Suppressor macrophage treated with lipopolysaccharide for 4 hours (primary cell): ENCODE data around the gene TTC23L.

Experiments
- DNase-seq: peaks from one replicate; pipeline ENCODE4 v3.0.0-alpha.2; 2020

TTC23L gene

DNA sequence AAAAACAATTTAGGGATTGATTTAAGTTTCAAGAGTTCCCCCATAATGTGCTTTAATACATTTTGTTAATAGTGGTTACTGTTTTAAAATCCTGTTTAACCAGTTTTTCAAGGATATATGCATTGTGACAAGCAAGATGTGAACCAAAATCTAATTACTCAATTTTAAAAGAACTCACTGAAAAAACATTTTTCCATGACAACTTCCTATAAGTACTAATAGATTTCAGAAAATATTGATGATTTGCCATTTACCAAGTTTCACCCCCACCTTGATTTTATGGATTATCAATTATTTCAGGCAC is 85.5 kb downstream of the TTC23L start:
- DNase-seq, result no peak

DNA sequence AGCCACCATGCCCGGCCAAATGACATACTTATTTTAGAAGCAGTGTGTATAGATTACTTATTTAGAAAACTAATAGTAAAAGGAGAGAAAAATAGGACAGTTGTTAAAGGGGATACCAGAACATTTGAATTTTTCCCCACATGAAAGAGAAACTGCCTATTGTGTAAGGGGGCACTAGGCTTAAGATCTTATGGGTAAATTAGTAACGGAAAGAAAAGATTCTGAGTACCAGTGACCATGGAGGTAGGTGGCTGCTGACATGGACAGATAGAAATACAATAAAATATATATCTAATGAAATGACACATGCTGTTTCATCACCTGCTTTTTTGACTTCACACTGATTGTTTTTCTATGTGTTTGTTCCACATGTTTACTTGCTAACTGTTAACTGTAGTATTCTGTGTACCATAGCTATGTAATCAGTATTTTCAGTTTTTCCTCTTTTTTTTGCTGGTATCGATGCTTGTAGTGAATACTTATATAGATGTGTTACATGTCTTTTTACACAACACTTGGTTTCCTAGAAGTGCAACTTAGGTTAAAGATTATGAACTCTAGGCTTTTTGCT is 87.4 kb downstream of the TTC23L start:
- no peak for DNase-seq

DNA sequence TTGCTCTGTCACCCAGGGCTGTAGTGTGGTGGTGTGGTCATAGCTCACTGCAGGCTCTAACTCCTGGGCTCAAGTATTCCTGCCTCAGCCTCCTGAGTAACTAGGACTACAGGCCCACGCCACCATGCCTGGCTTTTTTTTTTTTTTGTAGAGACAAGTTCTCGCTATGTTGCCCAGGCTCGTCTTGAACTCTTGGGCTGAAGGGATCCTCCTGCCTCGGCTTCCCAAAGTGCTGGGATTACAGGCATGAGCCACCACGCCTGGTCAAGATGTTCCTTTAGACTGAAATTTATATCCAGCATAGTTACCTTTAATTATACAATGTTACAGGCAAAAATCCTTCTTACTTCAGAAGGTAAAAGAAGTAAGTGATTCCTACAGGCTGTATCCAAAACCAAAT is 88.8 kb downstream of the TTC23L start:
- no peak for DNase-seq

DNA sequence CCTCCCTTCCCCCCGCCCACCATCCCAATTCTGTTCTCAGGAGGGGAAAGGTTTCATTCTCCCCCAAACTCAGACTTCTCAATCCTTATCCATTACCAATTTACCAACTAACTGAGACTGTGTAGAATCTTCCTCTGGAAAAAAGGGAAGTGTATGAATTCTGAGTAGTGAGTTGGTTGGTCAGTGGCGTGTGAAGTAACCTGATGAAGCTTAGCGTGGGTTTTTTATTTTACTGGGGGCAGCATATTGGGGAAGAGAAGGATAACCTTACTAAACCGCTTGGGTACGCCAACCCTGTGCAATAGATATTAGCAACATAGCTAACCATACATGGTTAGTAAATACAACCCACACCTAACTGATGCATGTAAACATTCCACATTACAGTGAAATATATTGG is 89.3 kb downstream of the TTC23L start:
- peak; percentile 30 for DNase-seq

DNA sequence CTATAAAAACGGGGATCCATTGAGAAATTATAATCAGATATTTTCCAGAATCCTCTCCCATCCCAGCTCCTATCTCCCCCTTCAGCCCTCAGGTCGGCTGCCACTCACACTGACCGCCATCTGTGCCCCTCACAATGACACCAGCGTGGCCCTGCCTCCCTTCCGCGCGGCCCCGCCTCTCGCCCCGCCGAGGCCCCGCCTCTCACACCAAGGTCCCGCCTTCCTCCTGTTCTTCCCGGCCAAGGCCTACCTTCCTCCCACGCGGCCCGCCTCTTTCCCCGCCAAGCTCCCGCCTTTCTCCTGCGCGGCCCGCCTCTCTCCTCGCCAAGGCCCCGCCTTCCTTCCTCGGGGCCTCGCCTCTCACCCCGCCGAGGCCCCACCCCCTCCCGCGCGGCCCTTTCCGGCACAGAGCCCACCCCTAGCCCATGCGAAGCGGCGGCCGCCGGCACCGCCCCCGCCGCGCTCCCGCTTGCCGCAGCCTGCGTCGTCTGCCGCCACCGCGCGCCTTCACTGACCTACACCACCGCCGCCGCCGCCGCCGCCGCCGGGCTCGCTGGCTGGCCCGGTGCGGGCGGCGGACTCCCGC is 90.3 kb downstream of the TTC23L start, which contains the start of gene DNAJC21:
Gene DNAJC21 (plus strand): TSS at position 426 of the 586 bp plus-strand sequence. CDS start 261 bp downstream, outside the sequence.
- peak; percentile 99 for DNase-seq

DNA sequence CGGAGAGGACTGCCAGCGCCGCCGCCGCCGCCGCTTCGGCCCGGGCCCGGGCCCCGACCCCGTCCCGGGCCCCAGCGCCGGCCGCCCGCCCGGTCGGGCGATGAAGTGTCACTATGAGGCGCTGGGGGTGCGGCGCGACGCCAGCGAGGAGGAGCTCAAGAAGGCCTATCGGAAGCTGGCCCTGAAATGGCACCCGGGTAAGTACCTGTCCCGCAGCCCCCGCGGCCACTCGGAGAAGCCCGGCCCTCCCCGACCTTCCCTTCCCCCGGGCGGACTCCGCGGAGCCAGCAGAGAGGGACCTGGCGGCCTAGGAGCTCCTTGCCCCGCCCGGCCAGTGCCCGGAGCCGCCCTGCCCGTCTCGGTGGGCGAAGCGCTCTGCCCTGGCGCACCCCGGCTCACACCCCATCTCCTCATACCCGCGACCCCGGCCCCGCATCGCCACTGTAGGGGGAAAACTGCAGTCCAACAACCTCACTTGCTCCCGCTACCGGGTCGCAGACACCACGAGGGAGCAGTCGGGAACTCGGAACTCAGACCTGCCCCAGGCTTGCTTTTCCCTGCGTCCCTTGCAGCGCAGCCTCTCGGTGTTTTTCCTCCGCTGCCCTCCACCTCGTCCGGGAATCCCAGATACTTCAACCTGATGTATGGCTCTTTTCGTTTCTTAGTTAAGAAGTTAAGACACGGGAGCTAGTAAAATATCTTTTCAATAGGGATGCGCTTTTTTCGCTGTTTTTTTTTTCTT is 90.9 kb downstream of the TTC23L start:
- DNase-seq, result peak; percentile 86

DNA sequence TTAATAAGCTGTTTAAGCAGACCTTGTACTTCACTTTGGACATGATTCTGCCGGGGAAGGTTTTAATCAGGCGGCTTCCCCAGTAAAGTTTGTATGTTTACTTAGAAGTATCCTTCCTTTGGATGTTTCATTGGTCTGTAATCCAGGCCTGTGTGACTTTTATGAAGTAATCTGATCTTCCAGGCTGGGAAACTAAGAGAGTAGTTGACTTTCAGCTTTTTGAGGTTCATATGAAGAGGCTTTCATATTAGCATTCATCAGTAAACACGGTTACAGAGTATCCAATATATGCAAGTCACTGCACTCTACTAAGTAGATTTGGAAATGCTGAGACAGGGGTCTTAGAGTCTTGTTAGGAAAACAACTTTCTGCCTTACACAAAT is 91.5 kb downstream of the TTC23L start:
- DNase-seq, result peak; percentile 3

DNA sequence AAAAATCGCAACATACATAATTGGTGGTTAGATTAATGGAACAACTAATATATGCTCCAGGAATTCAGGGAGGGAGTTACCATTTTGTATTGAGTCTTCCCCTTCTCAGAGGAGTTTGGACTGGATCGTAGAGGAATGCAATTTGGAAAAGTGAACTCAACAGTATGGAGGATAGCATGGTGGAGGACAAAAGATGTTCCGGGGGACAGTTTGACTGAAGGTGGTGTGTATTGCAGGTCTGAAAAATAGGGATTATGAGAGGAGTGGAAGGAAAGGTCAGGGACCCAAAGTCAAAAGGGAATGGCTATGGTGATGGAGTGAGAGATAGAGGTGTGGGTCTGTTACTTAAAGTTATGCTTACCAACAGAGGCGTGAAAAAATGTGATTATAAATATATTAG is 91.9 kb downstream of the TTC23L start:
- no peak for DNase-seq

DNA sequence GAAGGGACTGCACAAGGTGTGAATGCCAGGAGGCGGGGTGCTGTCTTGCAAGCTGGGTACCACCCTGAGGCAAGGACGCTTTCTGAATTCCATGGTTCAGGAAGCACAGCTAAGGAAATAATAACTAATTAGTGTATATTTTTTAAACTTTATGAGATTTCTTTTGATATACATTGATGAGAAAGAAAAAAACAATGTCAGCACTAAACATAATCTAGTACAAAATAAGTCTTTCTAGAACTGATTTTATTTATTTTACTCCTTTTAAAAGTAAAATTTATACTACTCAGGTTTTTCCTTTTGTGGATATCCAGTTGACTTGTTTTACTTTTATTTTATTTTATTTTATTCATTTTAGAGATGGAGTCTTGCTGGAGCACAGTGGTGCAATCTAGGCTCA is 94.0 kb downstream of the TTC23L start:
- DNase-seq, result no peak

DNA sequence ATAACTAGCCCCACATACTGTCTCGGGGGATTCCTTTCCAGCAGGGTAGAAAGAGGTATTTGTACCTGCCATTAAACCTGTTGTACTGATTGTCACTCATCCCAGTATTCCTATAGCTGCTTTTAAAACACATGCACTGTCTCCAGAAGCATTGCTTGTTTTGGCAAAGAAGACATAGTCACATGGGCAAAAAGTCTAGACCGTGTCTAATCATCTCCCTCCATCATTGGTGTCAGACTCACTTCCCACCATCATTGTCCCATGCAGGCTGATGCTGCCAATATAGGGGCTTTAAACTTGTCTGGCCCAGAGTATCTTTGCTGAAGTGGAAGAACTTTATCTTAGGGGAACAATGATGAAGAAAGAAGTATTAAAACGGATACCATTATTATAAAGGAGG is 103.0 kb downstream of the TTC23L start:
- DNase-seq, result no peak

DNA sequence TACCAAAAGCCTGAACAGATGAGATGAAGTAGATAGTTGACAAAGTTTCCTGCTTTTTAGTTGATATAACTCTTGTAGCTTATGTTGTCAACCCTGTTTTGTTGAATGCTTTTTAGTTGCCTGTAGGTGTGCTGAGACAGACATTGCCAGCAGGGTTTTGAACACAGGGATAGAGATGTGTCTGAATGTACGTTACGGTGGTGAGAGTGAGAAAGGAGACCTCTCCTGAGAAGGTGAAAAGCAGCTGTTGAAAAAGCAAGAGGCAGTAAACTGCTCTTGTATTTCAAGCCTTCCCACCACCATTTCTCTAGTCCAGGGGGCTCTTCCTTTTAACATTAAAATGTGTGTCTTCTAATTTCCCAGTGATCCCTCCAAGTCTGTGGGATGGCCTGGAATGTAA is 105.1 kb downstream of the TTC23L start:
- DNase-seq, result no peak

DNA sequence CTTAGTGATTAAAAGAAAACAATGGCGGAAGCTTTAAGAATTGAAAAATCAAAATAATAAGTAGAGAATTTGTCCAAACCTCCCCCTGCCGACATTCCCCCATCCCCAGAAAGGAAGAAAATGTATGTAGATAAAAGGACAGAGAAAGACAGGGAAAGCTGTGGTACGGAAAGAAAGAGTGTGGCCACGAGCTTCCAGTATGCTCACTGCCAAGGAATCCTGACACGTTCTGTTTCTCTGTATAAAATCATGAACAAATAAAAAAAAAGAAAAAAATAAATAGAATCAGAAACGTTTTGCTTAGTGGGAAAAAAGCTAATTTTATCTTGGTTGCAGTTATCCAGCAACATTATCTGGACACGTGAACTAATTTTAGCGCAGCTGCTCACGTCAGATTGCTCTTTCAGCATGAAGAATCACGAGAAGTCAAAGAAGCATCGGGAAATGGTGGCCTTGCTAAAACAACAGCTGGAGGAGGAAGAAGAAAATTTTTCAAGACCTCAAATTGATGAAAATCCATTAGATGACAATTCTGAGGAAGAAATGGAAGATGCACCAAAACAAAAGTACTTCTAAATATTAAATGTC is 105.6 kb downstream of the TTC23L start:
- DNase-seq, result no peak
